ENCODE results near the gene TTF2.

DNA sequence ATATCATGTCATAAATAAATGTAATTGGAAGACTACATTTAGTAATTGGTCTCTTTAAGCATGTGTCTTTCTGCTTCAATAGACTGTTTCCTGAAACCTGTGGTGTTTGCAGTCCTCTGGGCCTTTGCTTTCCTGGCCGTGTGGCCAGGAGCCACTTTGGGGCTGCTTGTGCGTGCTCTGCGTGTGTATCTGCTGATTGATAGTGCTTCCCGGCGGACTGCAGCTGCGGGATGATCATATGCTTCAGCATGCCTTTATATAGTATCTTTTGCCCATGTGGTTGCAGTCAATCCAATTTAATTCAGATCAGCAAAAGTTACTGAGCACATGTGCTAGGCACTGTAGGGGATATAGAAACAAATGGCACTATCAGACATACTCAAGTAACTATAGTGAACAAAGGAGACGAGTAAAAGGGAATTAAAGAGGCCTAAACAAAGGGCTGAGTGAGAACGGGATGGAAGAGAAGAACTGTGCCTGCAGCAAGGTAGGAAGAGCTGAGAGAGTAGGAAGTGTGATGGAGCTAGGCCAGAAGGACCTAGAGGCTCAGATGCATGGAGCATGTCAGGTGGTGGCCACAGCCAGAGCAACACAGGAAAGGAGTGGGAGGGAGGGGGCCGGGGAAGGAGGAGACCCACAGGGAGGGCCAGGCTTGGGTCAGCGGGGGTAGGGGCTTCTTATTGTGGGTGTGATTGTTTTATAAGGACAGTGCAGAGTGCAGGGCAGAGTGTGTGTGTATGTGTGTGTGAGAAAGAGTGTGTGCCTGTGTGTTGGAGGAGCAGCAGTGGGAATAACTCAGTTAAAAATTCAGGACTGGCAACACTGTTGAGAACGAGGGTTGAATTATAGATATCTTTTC, 27.2 kb upstream of the TTF2 start:
- TF ChIP-seq EZH2 (IDR thresholded peaks at IDR 0.05), result no peak
- no peak for TF ChIP-seq POLR2AphosphoS5 (IDR thresholded peaks at IDR 0.05; ENCODE audit: borderline replicate concordance, low read depth, low read length)
- no peak for TF ChIP-seq FOXP2 (optimal IDR thresholded peaks at IDR 0.05; ENCODE audit: control extremely low read depth, extremely low read length, insufficient read depth)
